Endothelial cell of hepatic sinusoid (primary cell): ENCODE results near the gene GATAD2B.

Experiments used
- in situ Hi-C: cut with HindIII; loops from 2 replicates; pipeline ENCODE4 v1.10.0; 2017; ENCODE audit warnings: low sequenced_read_pairs

GATAD2B gene

GRCh38 chr1:153799566-153800465, 123.0 kb downstream of the GATAD2B start:
- in situ Hi-C loops, result no loop called here

GRCh38 chr1:153799016-153799415, 123.8 kb downstream of the GATAD2B start:
- in situ Hi-C loops, result no loop called here

GRCh38 chr1:153798468-153798780, 124.3 kb downstream of the GATAD2B start:
- in situ Hi-C loops, result no loop called here

- in situ Hi-C loops, result no loop called here
These were observed 125.7 kb downstream of the GATAD2B start for GRCh38 chr1:153796786-153797659.

GRCh38 chr1:153795934-153796785, 126.6 kb downstream of the GATAD2B start:
- in situ Hi-C loops, result no loop called here

GRCh38 chr1:153795330-153795837, 127.4 kb downstream of the GATAD2B start:
- in situ Hi-C loops, result no loop called here

GRCh38 chr1:153794624-153795329, 128.0 kb downstream of the GATAD2B start:
- in situ Hi-C loops, result no loop called here

- in situ Hi-C loops, result no loop called here
These were observed 128.7 kb downstream of the GATAD2B start for GRCh38 chr1:153793973-153794615.

- in situ Hi-C loops, result no loop called here
These were observed 129.4 kb downstream of the GATAD2B start for GRCh38 chr1:153793261-153793972.

GRCh38 chr1:153792631-153793041, 130.1 kb downstream of the GATAD2B start:
- in situ Hi-C loops, result no loop called here

- in situ Hi-C loops, result no loop called here
These were observed 131.0 kb downstream of the GATAD2B start for GRCh38 chr1:153791648-153792253.

GRCh38 chr1:153790966-153791647, 131.7 kb downstream of the GATAD2B start:
- in situ Hi-C loops, result no loop called here

GRCh38 chr1:153790313-153790965, 132.3 kb downstream of the GATAD2B start:
- in situ Hi-C loops, result no loop called here

GRCh38 chr1:153789478-153790034, 133.2 kb downstream of the GATAD2B start:
- in situ Hi-C loops, result no loop called here

- in situ Hi-C loops, result no loop called here
These were observed 136.6 kb downstream of the GATAD2B start for GRCh38 chr1:153786038-153786790.
